RPMI7951 (cell line): ENCODE measurements around the gene HSD17B10. TPM values are rescaled to one million over a fixed set of nuclear protein-coding genes. Genes with fewer than 3 reads are reported as not detected.
"Not testable (repeated sequence)": the region's sequence is repeated elsewhere in the genome, so short reads cannot be mapped to it uniquely, and the experiment has no call there.

Experiments used
- DNase-seq: peaks from one replicate; pipeline ENCODE4 v3.0.0-alpha.2; 2012; ENCODE audit warnings: low read depth
- total RNA-seq: library from RNA; depleted of rRNA; stranded (reverse); fragments of >200 nt; shearing (Covaris generic); gene quantifications from 2 replicates; pipeline ENCODE4 v1.2.3, GENCODE V29; 2014; rRNA removed

The HSD17B10 gene
- total RNA-seq: 139 and 144 TPM in 2 replicates

GRCh38 chrX:53433651-53434639 is at the start of gene HSD17B10:
Gene HSD17B10, minus strand, starts transcription at chrX:53434370. Its CDS starts 25 bp downstream, at chrX:53434345.
- DNase-seq: peak; percentile 87

GRCh38 chrX:53483416-53483815 is 49.2 kb upstream of the HSD17B10 start:
- DNase-seq: no peak

- DNase-seq: peak; percentile 69
Observed at GRCh38 chrX:53481816-53482465, 47.8 kb upstream of the HSD17B10 start.

DNA sequence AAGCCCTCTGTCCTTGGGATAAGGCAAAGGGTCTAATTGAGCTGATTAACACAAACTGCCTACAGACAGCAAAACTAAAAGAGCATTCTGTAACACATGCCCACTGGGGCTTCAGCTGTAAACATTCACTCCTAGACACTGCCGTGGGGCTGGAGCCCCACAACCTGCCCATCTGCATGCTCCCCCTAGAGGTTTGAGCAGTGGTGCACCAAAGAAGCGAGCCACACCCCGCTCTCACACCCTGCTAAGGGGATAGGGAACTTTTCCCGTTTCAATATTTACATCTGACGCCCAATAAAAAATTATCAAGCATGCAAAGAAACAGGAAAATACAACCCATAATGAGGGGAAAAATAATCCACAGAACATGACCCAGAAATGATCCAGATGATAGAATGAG is 46.9 kb upstream of the HSD17B10 start:
- peak; percentile 17 for DNase-seq

DNA sequence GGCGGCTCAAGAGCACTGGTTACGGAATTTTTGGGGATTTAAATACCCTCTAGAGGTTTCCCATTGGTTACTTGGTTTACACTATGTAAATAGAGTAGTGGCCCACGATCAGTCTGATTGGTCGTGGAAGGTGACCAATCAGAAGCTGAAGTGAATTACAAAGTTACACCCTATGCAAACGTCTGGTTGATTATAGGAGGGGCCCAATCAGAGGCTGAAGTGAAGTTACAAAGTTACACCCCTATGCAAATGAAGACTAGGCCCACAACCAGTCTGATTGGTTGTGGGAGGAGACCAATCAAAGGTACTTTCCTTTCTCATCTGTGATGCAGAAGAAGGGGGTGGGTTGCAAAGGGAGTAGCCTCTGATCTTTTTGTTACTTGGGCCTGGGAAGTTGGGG is 45.1 kb upstream of the HSD17B10 start:
- peak; percentile 89 for DNase-seq

GRCh38 chrX:53476371-53476770 is 42.2 kb upstream of the HSD17B10 start:
- DNase-seq: no peak

GRCh38 chrX:53474707-53475106 is 40.5 kb upstream of the HSD17B10 start:
- no peak for DNase-seq

GRCh38 chrX:53471346-53471745 is 37.2 kb upstream of the HSD17B10 start:
- DNase-seq: peak; percentile 47

GRCh38 chrX:53468659-53469058 is 34.5 kb upstream of the HSD17B10 start:
- DNase-seq: not testable (repeated sequence)

GRCh38 chrX:53458082-53458481 is 23.9 kb upstream of the HSD17B10 start:
- peak; percentile 26 for DNase-seq

DNA sequence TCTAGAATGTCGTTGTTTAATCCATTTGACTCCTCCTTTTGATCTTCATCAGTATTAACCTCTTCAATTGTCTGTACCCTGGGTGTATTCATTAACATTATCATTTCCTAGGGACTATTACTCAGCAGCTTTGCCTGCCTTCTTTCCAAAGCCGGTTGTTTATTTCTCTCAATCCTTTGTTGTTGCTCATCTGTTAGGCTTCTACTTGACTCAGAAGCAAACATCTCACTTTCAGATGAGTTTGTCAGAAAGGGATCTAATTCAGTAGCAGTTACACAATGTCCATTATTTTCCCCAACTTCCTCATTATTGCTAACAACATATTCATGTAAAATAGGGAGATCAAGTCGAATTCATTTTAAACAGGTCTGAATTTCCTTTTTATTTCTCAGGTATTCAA is 22.1 kb upstream of the HSD17B10 start:
- peak; percentile 10 for DNase-seq

DNA sequence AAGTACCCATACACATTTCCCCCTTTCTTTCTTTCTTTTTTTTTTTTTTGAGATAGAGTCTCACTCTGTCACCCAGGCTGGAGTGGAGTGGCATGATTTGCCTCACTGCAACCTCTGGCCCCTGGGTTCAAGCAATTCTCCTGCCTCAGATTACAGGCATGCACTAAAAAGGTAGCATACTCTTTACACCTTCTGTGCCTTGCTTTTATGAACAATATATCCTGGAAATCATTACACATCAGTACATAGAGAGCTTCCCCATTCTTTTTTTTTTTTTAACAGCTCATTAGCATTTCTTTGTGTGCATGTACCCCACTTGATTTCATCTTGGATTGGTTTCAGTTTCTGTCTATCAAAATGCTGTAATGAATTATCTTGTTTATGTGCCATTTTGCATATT is 18.6 kb upstream of the HSD17B10 start:
- no peak for DNase-seq

DNA sequence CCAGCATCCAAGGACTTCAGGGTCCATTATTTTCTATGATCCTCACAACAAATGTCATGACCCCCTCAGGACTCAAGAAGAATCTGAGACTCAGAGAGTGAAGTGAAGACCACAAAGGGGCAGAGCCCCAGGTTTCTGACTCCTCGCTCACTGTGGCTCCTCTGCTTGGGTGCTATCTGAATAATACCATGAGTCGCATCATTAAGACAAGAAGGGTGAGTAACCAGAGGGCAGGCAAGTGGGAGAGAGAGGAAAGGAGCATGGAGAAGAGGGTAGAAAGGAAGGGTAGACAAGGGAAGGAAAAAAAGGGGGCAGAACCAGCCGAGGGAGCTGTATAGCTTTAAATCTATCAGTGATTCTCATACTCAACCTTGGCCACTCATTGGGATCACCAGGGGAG is 15.5 kb upstream of the HSD17B10 start:
- no peak for DNase-seq

- DNase-seq: no peak
Observed at GRCh38 chrX:53447441-53447840, 13.3 kb upstream of the HSD17B10 start.

DNA sequence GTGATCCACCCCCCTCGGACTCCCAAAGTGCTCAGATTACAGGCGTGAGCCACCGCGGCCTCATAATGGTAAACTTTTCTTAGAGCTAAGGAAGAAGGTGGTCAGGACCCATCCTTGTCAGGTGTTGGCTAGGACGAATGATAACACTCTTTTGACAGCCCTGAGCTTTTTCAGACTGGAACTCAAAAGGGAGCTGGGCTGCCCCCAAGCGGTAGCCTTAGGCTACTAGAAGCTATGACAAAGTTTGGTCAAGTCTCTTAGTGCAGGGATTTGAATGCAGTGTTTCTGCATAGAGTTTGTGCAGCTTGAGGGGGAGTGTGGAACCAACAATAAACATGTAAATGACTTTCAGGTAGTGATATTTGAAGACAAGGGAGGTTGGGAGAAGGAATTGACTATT is 11.8 kb upstream of the HSD17B10 start:
- peak; percentile 46 for DNase-seq

GRCh38 chrX:53442322-53442631 is 8.1 kb upstream of the HSD17B10 start:
- no peak for DNase-seq

- peak; percentile 83 for DNase-seq
Observed at GRCh38 chrX:53441531-53442321, 7.6 kb upstream of the HSD17B10 start.

DNA sequence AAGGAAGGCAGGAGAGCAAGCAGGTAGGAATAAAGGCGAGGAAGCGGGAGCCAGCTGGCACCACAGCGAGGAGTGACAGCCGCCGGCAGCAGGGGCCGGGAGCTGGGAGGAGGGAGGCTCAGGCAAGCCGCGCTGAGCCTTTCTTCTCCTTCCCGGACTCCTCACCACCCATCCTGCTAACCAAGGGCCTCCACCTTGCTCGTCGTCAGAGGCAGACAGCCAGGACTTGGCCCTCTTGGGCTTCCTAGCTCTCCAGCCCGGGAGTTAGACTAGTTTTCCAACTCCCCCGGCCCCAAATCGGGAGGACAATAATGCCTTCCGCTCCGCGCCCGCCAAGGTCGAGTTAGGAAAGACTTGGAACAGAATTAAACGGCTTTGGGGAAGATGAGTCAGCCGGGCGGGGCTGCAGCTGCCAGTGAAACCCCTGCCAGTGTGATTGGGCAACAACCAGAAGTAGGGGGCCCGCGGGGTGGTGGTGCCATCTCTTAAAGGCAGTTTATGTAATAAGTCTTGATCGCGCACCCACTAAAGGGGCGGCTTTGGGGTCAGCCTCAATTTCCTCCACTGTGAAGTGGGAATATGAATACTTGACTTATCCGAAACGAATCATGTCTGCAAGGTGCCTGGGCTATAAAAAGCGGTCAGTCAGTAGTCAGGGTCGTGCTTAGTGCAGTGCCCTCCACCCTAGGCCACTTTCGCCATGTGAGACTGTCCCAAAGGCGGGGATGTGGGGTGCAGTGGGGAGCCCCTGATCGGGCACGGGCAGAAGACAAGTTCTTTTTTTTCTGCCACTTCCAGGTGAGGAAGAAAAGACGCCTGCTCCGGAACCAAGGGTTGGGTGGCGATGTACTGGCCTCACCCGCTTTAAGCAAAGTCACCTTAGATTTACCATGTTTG is 6.7 kb upstream of the HSD17B10 start:
- DNase-seq: peak; percentile 84

DNA sequence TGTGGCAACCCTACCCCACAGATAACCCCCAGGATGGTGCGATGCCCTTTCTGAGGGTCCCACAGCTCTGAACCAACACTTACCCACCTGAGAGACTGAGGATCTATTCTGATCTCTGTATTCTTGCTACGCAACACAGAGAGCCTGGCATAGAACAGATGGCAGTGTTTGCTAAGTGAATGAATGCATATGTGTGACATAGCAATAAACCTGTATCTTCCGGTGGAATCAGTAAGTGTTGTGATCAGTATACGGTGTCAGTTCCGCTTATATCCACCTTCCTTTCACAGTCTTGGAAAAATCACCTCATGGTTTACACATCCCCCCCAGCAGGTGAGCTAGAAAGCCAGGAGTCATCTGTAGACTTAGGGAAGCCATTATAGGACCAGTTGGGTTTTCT is 5.9 kb upstream of the HSD17B10 start:
- no peak for DNase-seq

- no peak for DNase-seq
Observed at GRCh38 chrX:53438832-53439230, 4.7 kb upstream of the HSD17B10 start.

DNA sequence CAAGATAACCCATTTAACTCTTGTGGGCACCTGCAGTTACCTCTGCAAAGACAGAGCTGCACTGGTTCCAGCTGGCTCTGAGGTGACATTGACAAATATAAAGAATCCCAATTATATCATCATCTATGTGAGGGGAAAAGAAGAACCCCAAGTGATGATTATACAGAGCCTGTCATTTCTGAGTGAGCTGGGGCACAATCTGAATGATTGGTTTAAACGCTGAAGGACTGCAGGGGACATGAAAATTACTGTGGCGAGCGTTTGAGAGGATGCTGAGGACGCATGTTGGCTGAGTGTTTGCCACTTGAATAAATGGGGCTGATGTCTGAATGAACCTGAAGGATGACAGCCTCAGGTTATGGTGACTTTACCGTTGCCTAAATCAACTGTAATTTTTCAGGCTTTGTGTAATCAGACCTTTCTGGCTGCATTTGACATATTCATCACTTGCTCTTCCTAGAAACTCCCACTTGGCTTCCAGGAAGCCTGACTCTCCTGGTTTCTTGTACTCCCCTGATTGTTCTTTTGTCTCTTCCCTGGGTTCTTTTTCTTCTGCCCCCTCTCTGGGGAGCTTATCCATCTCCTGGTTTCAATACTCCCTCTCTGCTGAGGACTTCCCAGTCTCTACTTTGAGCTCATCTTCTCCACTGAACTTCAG is 4.1 kb upstream of the HSD17B10 start:
- DNase-seq: no peak
